NCI-H1694 (cell line): ENCODE results near the gene NPBWR2.
"Not testable (repeated sequence)": the region's sequence is repeated elsewhere in the genome, so short reads cannot be mapped to it uniquely, and the experiment has no call there.

Experiments
- DNase-seq: peaks from one replicate; lab custom pipeline; 2025; lab: John Stamatoyannopoulos, UW

Gene NPBWR2

DNA sequence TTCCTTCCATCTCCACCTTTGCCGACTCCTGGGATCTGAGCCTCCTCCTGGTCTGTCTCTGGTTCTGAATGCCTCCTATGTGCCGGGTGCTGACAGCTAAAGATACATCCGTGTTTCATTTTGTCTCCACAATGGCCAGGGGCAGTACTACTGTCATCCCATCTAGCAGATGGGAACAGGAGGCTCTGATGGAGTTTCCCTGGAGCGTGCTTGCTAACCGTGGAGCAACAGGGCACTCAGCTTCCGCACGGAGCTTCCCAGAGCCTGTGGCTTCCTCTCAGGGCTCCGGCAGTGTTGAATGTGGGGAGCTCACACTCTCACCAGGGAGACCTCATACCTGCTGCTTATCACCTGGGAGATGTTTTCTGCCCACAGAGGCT is 11.9 kb upstream of the NPBWR2 start:
- DNase-seq = no peak

DNA sequence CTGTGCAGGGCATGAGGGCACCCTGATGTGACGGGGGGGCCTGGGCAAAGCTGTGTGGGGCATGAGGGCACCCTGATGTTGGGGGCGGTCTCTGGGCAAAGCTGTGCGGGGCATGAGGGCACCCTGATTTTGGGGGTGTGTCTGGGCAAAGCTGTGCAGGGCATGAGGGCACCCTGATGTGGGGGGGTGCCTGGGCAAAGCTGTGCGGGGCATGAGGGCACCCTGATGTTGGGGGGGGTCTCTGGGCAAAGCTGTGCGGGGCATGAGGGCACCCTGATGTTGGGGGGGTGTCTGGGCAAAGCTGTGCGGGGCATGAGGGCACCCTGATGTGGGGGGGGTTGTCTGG is 10.0 kb upstream of the NPBWR2 start:
- not testable (repeated sequence) for DNase-seq

DNA sequence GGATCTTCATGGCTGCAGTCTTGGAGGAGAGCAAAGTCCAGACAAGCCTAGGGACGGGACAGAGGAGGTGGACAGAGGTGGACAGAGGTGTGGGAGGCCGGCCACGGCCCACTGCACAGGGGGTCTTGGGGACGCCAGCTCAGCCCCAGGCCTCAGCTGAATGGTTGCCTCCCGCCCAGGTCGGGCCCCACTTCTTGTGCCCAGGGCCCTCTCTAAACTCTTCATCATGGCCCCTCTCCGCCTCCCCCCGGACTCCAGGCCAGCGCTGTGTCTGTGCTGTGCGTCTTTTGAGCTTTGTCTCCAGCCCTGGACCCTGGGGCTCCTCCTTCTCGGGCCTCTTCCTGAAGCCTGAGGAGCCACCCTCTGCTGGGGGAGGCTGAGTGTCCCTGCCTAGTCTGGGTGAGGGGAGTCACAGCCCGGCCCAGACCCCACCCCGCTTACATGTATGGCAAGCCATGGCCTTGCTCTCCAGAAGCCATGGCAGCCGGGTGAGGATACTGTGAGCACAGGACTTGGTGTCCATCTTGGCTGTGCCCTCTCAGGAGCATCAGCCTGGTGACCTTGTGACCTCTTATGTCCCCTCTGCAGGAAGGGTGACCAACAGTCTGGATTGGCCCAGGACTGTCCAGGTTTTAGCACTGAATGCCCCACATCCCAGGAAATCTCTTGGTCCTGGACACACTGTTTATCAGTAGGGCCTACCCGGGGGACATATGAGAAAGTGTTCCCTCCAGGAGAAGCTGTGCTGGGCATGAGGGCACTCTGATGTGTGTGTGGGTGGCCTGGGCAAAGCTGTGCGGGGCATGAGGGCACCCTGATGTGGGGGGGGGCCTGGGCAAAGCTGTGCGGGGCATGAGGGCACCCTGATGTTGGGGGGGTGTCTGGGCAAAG is 9.4 kb upstream of the NPBWR2 start:
- DNase-seq = no peak

DNA sequence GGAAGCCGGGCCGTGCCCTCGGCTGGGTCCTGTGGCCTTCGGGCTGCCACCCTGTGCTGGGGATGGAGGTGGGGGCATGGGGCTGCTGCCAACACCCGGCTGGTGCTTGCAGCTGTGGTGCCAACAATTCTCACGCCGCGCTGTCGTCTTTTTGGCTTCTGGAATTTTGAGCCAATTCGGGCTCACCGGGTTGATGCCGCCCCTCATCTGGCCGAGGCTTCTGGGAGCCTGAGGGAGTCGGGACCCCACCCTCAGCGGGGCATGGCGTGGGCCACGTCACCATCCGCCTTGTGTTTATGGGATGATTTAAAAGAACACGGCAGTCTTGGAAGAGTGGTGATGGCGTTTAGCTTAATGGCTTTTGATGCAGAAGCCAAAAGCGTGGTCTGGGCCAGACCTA is 8.7 kb upstream of the NPBWR2 start:
- DNase-seq = no peak

DNA sequence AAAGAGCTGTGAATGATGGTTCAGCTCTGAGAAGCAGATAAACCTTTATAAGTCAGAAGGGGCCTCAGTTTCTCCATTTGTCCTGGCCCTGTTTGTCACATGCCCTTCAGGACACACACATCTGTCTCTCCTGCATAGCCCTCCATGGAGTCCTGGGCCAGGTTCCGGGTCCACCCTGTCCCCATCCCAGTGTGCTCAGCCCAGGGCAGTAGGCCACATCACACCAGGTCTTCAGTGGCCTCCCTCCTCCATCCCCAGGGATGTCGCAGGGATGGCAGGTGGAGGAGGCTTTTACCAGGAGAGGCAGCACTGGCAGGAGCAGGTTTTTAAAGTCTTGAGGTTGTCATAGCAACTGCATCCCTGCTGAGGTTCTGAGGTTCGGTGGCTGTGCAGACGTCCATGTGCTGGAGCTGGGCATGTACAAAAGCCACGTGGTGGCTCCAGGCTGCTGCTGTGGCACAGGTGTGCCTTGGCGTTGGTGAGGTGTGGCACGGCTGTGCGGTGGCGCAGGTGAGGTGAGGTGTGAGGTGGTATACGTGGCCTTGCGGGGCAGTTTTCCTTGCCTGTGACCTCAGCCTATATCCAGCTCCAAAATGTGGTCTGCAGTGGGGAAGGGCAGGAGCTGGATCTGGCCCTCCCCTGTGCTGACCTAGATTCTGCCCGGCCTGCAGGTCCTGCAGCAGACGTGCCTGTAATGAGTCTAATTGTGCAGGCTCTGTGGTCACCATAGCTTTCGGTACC is 8.0 kb upstream of the NPBWR2 start:
- no peak for DNase-seq

DNA sequence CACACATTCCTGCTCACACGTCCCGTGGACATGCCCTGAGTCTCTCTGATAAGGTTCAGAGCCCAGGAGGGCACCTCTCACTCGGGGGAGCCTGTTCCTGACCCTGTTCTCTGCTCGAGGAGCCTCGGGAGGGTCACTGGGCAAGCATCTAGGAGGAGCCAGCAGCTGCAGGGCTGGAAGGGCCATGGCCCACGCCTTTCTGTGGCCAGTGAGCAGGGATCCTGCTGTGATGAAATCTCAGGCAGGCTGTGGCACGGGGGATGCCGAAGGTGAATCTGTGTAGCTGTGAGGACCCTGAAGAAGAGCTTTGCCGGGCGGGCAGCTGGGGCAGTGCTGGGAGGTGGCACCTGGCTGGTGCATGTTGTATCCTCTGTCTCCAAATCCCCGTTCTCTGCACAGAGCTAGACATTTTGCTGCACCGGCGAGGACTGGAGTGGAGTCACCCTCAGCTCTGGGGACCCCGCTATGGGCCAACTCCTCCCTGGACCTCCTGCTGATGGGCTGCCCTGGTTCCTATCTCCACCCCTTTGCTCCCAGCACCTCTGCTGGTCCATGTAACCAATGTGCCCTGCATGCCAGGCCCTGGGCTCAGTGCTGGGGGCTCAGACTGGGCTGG is 7.1 kb upstream of the NPBWR2 start:
- no peak for DNase-seq

DNA sequence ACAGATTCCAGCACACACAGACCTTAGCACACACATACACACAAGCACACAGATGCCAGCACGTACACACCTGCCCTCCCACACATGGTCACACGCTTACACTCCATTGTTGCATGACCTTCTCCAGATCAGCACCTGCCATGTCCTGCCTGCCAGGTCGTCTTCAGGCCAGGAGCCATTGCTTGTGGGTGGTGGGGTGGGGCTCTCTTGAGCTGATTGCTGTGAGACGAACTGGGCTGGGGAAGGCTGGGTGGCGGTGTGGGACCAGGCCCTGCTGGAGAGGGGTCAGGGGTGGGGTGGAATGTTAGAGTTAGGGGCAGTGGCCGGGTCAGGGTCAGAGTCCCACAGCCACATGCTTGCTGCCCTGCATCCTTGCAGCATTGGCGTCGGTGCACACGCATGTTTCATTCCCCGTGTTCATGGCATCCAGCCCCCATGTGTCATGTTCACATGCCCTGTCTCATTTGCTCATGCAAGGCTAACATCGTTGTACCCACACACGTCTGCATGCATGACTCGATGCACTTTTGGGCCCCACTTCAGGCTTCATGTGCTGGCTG is 6.5 kb upstream of the NPBWR2 start:
- no peak for DNase-seq

DNA sequence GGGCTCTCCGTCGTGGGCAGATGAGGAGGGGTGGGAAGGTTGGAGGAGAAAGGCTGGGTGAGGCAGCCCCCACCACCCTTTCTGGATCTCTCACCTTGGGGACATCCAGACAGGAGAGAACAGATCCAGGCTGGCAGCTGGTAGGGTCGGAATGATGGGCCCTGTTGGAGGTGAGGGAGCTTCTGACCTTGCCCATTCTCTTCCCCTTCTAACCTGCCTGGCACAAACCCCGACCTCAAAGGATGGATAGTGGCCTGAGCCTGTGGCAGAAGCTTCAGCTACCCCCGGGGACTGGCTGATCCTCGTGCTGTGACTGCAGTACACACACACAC is 6.0 kb upstream of the NPBWR2 start:
- no peak for DNase-seq

DNA sequence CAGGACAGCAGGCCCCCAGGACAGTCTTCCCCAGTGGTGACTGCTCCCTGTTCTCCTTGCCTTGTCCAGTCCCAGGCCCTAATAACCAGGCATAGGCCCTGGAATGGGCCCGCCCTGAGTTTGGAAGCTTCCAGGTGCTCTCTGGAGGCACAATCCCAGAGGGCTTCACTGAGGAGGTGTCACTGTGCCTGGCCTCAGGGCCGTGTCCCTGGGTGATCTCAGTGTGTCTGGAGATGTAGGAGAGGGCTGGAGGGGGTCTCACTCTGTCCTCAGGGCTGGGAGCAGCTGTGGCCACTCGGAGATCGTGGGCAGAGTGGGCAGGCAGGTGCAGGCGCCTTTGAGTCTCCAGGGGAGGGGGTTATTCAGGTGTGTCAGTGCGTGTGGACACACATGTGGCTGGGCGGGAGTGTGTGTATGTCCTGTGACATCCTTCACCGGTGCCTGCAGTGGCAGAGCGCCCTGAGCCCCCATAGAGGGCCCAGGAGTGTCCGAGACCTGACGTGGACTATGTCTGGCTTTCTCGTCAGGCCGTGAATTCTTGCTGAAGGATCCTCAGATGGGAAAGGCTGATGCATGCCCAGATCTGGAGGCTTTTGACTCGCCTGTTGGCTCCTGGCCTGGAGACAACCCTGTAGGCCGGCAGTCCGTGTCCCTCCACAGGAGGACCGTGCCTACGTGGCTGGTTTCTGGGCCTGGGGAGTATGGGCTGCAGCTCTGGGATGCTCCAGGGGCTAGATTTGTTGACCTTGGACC is 5.5 kb upstream of the NPBWR2 start:
- no peak for DNase-seq

DNA sequence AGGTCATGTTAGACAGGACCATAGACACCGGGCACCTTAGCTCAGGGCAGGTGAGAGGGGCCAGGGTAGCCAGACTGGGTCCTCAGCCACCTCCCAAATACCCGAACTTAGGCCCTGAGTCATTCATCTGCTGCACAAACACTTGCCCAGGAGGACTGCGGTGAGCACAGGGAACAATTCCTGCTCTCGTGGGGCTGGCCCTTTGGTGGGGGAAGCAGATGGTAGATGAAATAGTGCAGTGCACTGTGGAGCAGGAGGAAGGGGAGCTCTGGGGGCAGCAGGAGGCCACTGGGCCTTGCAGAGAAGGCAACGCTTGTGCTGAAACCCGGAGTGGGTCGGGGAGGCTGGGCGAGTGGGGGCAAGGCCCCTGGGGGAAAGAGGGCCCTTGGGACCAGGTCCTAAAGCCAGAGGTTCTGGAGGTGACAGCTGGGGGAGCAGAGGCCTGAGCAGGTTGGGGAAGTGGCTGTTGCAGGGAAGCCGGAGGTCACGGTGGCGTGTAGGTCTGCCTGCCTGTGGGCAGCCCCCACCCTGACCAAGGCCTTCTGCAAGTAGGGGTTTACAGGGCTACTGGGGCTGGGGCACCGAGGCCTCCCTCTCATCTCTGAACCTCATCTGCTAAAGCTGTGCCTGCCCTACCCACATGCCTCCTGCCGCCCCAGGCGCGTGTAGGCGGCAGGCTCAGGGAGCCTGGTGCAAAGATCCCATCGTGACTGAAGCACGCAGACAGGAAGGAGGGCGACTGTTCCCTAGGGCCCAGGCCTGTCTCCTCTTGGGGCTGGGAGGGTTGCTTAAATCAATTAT is 4.7 kb upstream of the NPBWR2 start:
- DNase-seq = no peak

DNA sequence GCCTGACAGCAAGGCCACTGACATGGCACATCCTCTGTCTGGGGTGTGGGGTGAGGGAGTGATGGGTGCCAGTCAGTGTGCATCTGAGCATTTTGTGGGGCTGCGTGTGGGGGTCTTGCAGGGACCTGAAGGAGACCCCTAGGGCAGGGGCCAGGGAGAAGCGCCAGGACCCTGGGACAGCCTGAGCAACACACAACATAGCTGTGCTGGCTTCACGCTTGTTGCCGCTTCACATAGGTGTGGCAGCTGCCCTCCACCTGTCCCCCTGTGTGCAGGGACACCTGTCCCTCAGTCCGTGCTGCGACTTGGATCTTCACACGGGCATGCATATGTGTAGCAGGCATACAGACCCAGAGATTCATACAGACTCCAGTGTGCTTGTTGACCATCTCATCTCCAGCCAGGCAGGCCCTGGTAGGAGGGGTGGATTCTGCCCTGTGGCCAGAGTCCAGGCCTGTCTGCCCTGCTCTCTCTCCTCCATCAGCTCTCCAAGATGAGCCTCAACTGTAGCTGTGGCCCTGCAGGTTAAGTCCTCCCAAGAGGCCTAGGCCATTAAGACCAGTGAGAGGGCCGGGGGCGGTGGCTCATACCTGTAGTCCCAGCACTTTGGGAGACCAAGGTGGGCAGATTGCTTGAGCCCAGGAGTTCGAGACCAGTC is 3.2 kb upstream of the NPBWR2 start:
- no peak for DNase-seq

DNA sequence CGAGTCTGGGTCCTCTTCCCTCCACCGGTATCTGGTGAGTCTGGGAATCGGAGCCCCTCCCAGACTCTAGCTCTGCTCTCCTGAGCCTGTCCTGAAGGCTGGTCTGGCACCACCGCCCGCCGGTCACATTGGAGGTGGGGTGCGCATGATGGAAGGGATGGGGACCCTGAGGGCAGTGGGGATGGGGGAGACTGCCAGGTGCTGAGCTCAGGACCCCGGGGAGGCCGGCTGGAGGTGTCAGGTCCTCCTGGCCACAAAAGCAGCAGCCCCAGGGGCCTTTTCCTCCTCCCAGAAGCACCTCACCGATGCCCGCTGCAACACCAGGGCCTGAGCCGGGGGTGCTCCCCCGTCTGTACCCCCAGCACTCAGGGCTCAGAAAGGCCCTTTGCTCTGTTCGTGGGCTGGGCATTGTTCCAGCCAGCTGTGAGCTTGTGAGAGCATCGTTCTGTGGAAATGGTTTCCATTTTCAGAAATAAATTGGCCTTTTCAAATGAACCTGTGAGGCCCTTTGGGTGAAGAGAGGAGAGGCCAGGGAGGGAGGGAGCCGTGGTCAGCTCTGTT is 2.5 kb upstream of the NPBWR2 start:
- DNase-seq = no peak

DNA sequence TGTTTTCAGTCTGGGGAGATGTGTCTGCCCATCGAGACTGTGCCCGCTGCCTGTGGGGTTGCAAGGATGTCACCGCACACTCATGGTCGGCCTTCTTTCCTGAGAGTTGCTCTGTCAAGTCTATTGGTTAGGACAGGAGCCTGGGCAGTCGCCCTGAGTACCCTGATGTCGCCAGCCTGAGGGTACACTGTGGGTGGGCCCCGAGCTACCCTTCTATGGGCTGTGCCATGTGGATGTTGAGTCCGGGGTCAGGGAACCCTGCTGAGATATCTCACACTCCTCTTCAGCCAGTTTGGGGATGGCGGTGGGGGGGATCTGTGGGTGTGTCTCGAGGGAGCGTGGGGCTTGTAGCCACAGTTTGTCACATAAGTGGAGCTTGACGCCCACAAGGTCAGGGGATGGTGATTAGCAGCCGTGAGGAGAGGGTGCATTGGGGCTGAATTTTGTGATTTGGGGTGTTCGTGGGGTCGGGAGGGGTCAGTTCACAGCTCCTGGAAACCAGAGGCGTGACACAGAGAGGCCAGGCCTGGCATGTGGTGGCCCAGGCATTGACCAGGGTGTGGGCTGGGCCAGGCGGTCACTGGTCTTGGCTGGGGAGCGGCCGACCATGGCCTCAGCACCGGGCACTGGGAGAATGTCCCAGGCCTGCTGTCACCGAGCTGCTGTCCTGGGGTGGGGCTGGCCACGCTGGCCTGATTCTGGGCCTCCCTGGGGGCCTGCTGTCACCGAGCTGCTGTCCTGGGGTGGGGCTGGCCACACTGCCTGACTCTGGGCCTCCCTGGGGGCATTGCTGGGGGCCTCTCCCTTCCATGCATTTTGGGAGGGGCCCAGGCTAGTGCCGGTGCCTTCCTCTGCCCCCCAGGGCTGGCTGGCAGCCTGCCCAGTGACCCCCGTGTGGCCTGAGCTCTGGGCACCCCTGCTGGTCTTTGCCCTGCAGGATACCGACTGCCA is 1.6 kb upstream of the NPBWR2 start:
- DNase-seq = no peak

DNA sequence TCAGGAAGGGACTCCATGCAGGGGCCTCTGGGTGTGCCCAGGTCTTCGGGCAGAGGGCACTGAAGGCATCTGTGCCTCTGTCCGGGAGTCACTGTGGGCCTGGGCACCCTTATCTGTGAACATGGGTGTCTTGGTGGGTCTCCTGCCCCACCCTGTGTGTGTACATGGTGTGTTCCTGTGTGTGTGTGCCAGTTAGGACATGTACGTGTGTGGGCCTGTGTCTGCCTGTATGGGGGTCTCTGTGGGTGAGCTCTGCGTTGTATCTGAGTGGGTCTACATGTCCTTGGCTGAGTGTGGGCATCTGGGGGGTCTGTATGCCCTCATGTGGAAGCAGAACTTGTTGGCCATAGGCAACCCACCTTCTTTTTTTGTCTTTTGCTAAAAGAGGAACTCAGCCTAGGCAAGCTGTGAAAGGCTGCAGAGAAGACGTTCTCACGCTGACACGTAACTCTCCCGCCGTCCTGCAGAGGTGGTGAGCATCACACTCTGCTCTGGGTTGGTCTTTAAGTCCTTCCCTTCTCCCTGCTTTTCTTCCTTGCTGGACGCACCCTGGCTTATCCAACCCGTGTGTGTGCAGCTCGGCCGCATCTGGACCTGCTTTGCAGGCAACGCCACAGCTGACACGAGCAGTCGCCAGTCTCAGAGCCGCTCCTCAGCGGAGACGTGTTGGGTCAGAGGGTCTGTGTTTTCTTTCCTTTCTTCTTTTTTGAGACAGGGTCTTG is 532 bp upstream of the NPBWR2 start:
- DNase-seq = no peak

DNA sequence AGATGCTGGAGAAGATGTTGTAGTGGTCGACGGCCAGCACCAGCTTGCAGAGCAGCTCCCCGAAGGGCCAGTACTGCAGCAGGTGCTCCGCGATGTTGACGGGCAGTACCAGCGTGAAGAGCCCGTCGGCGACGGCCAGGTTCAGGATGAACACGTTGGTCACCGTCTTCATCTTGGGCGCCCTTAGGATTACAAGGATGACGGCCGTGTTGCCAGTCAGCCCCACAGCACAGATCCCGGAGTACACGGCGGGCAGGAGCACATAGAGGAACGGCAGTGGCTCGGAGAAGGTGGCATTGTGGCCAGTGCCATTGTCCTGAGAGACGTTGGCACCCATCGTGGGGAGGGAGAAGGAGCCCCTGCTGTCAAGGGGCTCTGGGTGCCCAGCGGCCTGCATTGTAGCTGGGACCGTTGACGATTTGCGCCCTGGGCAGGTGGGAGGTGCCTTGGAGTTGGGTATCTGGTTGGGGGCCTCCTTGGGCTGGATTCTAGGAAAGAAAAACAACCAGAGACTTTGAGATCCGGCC is 867 bp downstream of the NPBWR2 start:
- DNase-seq = no peak

DNA sequence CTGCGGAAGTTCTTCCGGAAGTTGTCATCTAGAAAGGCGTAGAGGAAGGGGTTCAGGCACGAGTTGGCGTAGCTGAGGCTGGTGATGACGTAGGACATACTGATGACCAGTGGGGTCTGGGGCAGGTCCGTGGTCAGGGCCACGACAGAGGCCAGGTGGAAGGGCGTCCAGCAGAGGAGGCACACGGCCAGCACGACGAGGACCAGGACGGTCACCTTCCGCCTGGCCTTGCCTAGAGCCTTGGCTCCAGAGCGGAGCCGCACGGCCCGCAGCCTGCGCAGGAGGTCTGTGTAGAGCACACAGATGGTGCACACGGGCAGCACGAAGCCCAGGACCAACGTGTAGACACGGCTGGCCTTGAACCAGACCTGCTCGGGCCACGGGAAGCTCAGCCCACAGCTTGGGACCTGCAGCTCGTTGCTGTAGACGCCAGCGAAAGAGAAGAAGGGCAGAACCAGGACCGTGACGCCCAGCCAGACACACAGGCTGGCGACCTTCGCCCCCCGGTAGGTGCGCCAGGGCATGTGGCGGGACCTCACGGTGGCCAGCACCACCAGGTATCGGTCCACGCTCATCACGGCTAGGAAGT is 1.4 kb downstream of the NPBWR2 start:
- DNase-seq = no peak

DNA sequence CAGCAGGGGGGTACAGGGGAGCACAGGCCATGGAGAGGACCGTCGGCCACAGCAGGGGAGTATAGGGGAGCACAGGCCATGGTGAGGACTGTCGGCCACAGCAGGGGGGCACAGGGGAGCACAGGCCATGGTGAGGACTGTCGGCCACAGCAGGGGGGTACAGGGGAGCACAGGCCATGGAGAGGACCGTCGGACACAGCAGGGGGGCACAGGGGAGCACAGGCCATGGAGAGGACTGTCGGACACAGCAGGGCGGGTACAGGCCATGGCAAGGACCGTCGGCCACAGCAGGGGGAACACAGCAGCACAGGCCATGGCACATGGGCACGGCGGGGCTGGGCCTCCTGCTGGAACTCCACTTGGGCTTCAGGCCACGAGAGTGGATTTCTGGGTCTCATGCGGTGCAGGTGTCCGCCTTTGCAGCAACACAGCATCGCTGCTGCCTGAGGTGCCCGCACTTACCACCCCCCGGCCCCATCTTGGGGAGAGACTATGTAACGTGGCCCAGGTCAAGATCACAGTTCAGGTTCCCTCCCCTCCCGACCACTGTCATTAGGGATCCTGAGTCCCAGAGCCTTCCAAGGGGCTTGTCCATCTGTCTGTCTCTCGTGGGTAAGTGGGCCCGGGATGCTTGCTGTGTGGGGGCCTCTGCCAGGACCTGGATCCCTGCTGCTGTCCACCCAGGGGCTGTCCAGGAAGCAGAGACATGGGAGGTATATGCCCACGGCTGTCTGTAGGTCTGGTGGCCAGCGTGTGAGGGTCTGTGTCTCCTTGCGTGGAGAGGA is 2.5 kb downstream of the NPBWR2 start:
- no peak for DNase-seq
